ENCODE results near the gene COPA. TPM values are rescaled to one million over a fixed set of nuclear protein-coding genes. Genes with fewer than 3 reads are reported as not detected.

COPA gene
- total RNA-seq, 1 experiment from 2014 or later: 227 TPM

Other genes with a start within 250 kb of the COPA start
- gene IGSF8, start 244.6 kb downstream of the COPA start, total RNA-seq (2014; rRNA removed; shearing (Covaris generic)): 11.4 and 29.9 TPM in 2 replicates
- gene ATP1A2, start 227.5 kb downstream of the COPA start, total RNA-seq (2014; rRNA removed; shearing (Covaris generic)): 0.05 TPM in 1 of 2 replicates, not detected in the other
- gene ATP1A4, start 191.6 kb downstream of the COPA start, total RNA-seq (2014; rRNA removed; shearing (Covaris generic)): not detected in 2 replicates
- gene CASQ1, start 152.7 kb downstream of the COPA start, total RNA-seq (2014; rRNA removed; shearing (Covaris generic)): not detected in 2 replicates
- gene PEA15, start 137.9 kb downstream of the COPA start, total RNA-seq (2014; rRNA removed; shearing (Covaris generic)): 217 and 240 TPM in 2 replicates
- gene DCAF8, start 80.7 kb downstream of the COPA start, total RNA-seq (2014; rRNA removed; shearing (Covaris generic)): 31.1 and 40.6 TPM in 2 replicates
- gene PEX19, start 58.1 kb downstream of the COPA start, total RNA-seq (2014; rRNA removed; shearing (Covaris generic)): 60.1 and 97.2 TPM in 2 replicates
- gene NCSTN, start 133 bp upstream of the COPA start, total RNA-seq (2014; rRNA removed; shearing (Covaris generic)): 91.8 and 135 TPM in 2 replicates
- gene NHLH1, start 23.8 kb upstream of the COPA start, total RNA-seq (2014; rRNA removed; shearing (Covaris generic)): not detected in 2 replicates
- 0.27 and 0.34 TPM in 2 replicates for gene VANGL2, start 57.3 kb upstream of the COPA start, total RNA-seq (2014; rRNA removed; shearing (Covaris generic))
- not detected in 2 replicates for gene SLAMF6, start 180.0 kb upstream of the COPA start, total RNA-seq (2014; rRNA removed; shearing (Covaris generic))
- not detected in 2 replicates for gene CD84, start 236.2 kb upstream of the COPA start, total RNA-seq (2014; rRNA removed; shearing (Covaris generic))